NCI-H2227 (cell line): ENCODE data around the gene PKD1L1.

Experiments
- DNase-seq: peaks from one replicate; lab custom pipeline; 2025; ENCODE audit not compliant: unreplicated experiment; lab: John Stamatoyannopoulos, UW

Gene PKD1L1

GRCh38 chr7:47881256-47881655 lies 67.0 kb downstream of the PKD1L1 start:
- no peak for DNase-seq

GRCh38 chr7:47878662-47879061 lies 69.6 kb downstream of the PKD1L1 start:
- no peak for DNase-seq

- no peak for DNase-seq
Measured at GRCh38 chr7:47877336-47877735, 70.9 kb downstream of the PKD1L1 start.

- DNase-seq: no peak
Measured at GRCh38 chr7:47875998-47876744, 72.1 kb downstream of the PKD1L1 start.

- DNase-seq: no peak
Measured at GRCh38 chr7:47875406-47875805, 72.9 kb downstream of the PKD1L1 start.

- DNase-seq: no peak
Measured at GRCh38 chr7:47873762-47874161, 74.5 kb downstream of the PKD1L1 start.

- no peak for DNase-seq
Measured at GRCh38 chr7:47867286-47867685, 81.0 kb downstream of the PKD1L1 start.

GRCh38 chr7:47866120-47866519 lies 82.1 kb downstream of the PKD1L1 start:
- DNase-seq: no peak

- no peak for DNase-seq
Measured at GRCh38 chr7:47852330-47853245, 95.7 kb downstream of the PKD1L1 start.

GRCh38 chr7:47847207-47847606 lies 101.1 kb downstream of the PKD1L1 start:
- DNase-seq: no peak

- no peak for DNase-seq
Measured at GRCh38 chr7:47846138-47846836, 102.0 kb downstream of the PKD1L1 start.

- no peak for DNase-seq
Measured at GRCh38 chr7:47844311-47844710, 104.0 kb downstream of the PKD1L1 start.

GRCh38 chr7:47843291-47843690 lies 105.0 kb downstream of the PKD1L1 start:
- DNase-seq: no peak

GRCh38 chr7:47839381-47839780 lies 108.9 kb downstream of the PKD1L1 start:
- DNase-seq: no peak

GRCh38 chr7:47837826-47838225 lies 110.4 kb downstream of the PKD1L1 start:
- no peak for DNase-seq

GRCh38 chr7:47836503-47837202 lies 111.6 kb downstream of the PKD1L1 start:
- no peak for DNase-seq

- DNase-seq: no peak
Measured at GRCh38 chr7:47836080-47836479, 112.2 kb downstream of the PKD1L1 start.

- DNase-seq: no peak
Measured at GRCh38 chr7:47833211-47833610, 115.1 kb downstream of the PKD1L1 start.

- no peak for DNase-seq
Measured at GRCh38 chr7:47832105-47832715, 116.1 kb downstream of the PKD1L1 start.

- DNase-seq: no peak
Measured at GRCh38 chr7:47830015-47830414, 118.3 kb downstream of the PKD1L1 start.

- no peak for DNase-seq
Measured at GRCh38 chr7:47827871-47828270, 120.4 kb downstream of the PKD1L1 start.
